ENCODE data around the gene HYAL2.
A peak's percentile ranks its signal among the peaks of the same experiment; 100 is the strongest.

Gene HYAL2

DNA sequence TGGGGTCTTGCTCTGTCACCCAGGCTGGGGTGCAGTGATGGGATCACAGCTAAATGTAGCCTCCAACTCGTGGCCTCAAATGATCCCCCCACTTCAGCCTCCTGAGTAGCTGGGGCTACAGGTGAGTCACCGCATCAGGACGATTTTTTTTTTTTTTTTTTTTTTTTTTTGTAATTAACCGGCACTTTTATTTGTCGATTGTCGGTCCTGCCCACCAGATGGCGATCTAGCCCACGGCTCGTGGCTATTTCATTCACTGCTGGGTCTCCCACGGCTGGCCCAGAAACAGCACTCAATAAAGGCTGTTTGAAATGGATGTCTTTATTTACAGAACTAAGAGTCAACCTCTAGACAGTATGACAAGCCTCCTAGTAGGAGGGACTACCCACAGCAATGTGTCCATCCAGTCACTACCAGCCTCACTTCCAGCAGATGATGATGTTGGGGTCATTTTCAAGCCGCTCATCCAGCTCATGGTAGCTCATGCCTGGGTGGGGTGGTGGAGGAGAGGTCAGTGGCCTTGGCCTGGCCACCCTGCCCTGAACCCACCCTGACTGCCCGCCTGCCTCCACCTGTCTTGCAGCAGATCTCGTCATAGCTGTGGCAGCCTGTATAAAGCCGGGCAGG lies 24.8 kb upstream of the HYAL2 start:
- no peak overlapping the region for H3K4me3 ChIP-seq (ENCODE audit: low read depth, low read length)
- TF ChIP-seq MYC (IDR thresholded peaks at IDR 0.05; ENCODE audit: low read depth, low read length) (0 out of 2 replicates have a peak, but pooled peaks have one; percentile 14), POLR2A (IDR thresholded peaks at IDR 0.05; ENCODE audit: extremely low read depth, insufficient read length) (no peak)
- TF ChIP-seq, protein P1, sequence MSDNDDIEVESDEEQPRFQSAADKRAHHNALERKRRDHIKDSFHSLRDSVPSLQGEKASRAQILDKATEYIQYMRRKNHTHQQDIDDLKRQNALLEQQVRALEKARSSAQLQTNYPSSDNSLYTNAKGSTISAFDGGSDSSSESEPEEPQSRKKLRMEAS (IDR thresholded peaks at IDR 0.05; ENCODE audit: low read depth, low read length), result peak; percentile 22; the same call in 1 of the 2 replicates
- TF ChIP-seq, protein P2, sequence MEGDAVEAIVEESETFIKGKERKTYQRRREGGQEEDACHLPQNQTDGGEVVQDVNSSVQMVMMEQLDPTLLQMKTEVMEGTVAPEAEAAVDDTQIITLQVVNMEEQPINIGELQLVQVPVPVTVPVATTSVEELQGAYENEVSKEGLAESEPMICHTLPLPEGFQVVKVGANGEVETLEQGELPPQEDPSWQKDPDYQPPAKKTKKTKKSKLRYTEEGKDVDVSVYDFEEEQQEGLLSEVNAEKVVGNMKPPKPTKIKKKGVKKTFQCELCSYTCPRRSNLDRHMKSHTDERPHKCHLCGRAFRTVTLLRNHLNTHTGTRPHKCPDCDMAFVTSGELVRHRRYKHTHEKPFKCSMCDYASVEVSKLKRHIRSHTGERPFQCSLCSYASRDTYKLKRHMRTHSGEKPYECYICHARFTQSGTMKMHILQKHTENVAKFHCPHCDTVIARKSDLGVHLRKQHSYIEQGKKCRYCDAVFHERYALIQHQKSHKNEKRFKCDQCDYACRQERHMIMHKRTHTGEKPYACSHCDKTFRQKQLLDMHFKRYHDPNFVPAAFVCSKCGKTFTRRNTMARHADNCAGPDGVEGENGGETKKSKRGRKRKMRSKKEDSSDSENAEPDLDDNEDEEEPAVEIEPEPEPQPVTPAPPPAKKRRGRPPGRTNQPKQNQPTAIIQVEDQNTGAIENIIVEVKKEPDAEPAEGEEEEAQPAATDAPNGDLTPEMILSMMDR (IDR thresholded peaks at IDR 0.05; ENCODE audit: low read depth, low read length), result peak; percentile 52
- DNase-seq (ENCODE audit: low read depth), result peak; percentile 81

DNA sequence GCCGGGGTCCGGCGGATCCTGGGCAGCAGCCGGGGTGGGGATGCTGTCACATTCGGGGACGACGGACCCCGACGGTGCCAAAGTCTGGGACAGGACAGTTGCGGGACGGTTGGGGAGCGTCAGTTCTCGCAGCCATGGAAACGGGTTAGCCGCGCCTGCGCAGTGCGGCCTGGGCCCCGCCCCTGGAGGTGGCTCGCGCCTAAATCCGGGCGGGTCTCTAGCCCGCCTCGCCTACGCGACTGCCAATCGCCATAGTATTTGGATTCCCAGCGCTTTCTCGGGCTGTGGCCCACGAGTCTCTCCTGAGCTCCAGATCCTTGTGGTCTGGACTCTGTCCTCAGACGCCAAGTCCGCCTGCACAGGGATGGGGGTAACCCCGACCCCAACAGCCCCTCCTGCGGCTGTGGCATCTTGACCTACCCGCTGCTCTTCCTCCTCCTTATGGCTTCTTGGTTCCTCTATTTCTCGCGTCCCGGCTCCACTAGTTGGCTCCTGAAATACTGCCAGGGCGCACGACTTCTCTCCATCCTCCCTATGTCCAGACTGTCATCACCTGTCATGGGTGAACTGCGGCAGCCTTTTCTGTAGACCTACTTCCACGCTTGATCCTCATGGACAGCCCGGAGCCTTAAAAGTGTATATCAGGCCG lies 23.2 kb upstream of the HYAL2 start, which contains the start of gene ZMYND10:
Gene ZMYND10, minus strand, starts transcription at position 147 of the 649 bp plus-strand sequence. CDS start 153 bp downstream, outside the sequence.
- H3K4me3 ChIP-seq (ENCODE audit: low read depth, low read length), result no peak within 1 kb of the TSS
- DNase-seq (ENCODE audit: low read depth), result no peak
- no peak for TF ChIP-seq POLR2A (IDR thresholded peaks at IDR 0.05; ENCODE audit: extremely low read depth, insufficient read length)

DNA sequence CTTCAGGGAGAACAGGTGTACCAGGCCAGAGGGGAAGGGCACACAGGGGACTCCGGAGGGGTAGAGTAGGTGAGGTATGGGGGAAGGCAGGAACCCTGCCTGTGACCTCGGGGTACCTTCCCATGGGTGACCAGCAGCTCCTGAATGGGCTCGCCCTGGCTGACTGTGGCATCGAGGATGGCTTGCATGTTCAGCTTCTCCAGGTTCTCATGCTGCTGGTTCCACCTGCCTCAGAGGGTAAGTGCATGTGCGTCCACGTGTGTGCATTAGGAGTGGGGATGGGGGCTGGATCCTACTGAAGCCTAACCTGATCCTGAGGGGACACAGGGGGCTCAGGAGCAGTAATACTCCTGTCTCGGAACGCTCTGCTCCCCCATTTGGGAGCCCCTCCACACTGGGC lies 22.5 kb upstream of the HYAL2 start:
- no peak overlapping the region for H3K4me3 ChIP-seq (ENCODE audit: low read depth, low read length)
- TF ChIP-seq, protein P1 (IDR thresholded peaks at IDR 0.05; ENCODE audit: low read depth, low read length), result no peak
- no peak for TF ChIP-seq POLR2A (IDR thresholded peaks at IDR 0.05; ENCODE audit: extremely low read depth, insufficient read length)
- no peak for TF ChIP-seq MYC (IDR thresholded peaks at IDR 0.05; ENCODE audit: low read depth, low read length)
- TF ChIP-seq, protein P2 (IDR thresholded peaks at IDR 0.05; ENCODE audit: low read depth, low read length), result no peak
- no peak for DNase-seq (ENCODE audit: low read depth)

DNA sequence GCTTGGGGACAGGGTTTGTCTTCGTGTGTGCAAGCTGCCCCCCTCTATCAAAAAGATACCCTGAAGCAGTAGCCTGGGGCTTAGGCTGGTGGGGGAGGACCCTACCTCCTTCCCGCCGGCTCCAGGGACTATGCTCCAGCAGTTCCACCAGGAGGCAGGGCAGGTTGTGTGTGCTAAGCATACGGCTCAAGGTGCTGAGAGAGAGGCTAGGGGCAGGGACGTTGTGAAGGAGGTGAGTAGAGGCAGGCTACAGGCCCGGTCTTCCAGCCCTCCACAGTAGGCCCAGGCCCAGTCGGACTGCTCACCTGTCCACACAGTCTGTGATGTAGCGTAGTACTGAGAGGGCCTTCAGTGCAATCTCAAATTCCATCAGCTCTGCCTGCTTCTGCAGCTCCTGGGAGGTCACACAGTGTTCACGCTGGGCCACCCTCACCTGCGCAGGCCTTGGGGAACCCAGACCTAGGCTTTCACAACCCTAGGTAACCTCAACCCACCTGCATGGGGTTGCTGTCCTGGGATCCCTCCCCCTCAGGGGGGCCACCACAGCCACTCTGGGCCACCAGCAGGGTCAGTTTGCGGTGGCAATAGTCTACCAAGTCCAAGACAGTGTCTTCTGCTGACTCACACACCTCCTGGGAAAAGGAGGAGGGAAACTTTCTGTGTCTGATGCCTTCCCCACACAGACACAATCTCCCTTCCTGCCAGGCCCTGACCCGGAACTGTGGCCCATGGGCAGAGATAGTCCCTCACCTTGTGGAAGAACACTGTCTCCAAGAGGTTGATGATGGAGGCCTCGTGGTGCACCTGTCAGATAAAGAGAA lies 20.5 kb upstream of the HYAL2 start:
- DNase-seq (ENCODE audit: low read depth), result peak; percentile 42
- no peak for TF ChIP-seq POLR2A (IDR thresholded peaks at IDR 0.05; ENCODE audit: extremely low read depth, insufficient read length)
- no peak for TF ChIP-seq MYC (IDR thresholded peaks at IDR 0.05; ENCODE audit: low read depth, low read length)
- TF ChIP-seq, protein P2 (IDR thresholded peaks at IDR 0.05; ENCODE audit: low read depth, low read length), result no peak
- TF ChIP-seq, protein P1 (IDR thresholded peaks at IDR 0.05; ENCODE audit: low read depth, low read length), result no peak
- no peak overlapping the region for H3K4me3 ChIP-seq (ENCODE audit: low read depth, low read length)

DNA sequence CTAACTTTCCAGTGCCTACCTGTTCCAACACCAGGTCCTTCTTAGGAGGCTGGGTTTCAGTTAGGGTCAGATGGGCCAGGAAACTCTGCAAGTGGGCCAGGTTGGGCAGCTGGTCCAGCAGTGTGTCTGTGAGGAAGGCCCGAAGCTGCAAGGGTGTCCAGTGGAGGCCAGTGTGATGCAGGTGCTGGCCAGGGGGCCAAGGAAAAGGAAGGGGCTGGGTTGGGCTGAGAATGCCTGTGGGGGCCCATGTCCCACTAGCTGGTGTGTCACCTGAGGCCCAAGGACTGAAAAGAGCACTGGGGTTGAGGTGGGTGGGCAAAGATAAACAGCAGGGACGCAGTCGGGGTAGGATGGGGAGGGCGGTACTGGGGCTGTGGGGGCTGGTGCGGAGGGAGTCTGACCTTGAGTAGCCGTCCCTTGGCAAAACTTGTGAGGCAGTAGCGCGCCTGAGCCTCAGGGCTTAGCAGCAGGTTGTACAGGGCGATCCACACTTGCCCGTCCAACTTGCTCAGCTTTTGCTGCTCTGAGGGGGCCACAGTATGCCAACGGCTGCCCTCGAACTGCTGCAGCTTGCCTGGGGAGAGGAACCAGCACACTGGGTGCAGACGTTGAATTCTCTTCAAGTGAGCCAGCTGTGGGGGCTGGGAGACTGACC lies 19.6 kb upstream of the HYAL2 start:
- DNase-seq (ENCODE audit: low read depth), result no peak
- no peak overlapping the region for H3K4me3 ChIP-seq (ENCODE audit: low read depth, low read length)
- TF ChIP-seq, protein P1 (IDR thresholded peaks at IDR 0.05; ENCODE audit: low read depth, low read length), result no peak
- TF ChIP-seq, protein P2 (IDR thresholded peaks at IDR 0.05; ENCODE audit: low read depth, low read length), result no peak
- TF ChIP-seq MYC (IDR thresholded peaks at IDR 0.05; ENCODE audit: low read depth, low read length) (no peak), POLR2A (IDR thresholded peaks at IDR 0.05; ENCODE audit: extremely low read depth, insufficient read length) (no peak)

All from NB4 (cell line).